Stimulated activated CD8-positive, alpha-beta memory T cell treated with anti-CD3 and anti-CD28 coated beads, Interleukin-4, amount 100 ng/mL, for 1 hour (primary cell): Measurements from ENCODE around the gene ETV6.

Experiments used
- DNase-seq, 2 donors: peaks; one replicate each; pipeline ENCODE4 v3.0.0-alpha.2; 2020; ENCODE audit warnings: low read depth in 2 of 2, low spot score in 1 of 2

The ETV6 gene

GRCh38 chr12:11849757-11850504 is 200.5 kb downstream of the ETV6 start:
- no peak for DNase-seq

- DNase-seq = no peak
These were observed 203.7 kb downstream of the ETV6 start for GRCh38 chr12:11853126-11853525.

GRCh38 chr12:11854011-11854499 is 204.6 kb downstream of the ETV6 start:
- DNase-seq = no peak

GRCh38 chr12:11855983-11856374 is 206.5 kb downstream of the ETV6 start:
- DNase-seq = no peak

GRCh38 chr12:11856971-11857370 is 207.5 kb downstream of the ETV6 start:
- no peak for DNase-seq

- no peak for DNase-seq
These were observed 210.4 kb downstream of the ETV6 start for GRCh38 chr12:11859705-11860425.

GRCh38 chr12:11861155-11861863 is 211.8 kb downstream of the ETV6 start:
- DNase-seq = no peak

GRCh38 chr12:11861864-11862600 is 212.6 kb downstream of the ETV6 start:
- DNase-seq = no peak

GRCh38 chr12:11862798-11863197 is 213.3 kb downstream of the ETV6 start:
- no peak for DNase-seq

GRCh38 chr12:11863478-11863906 is 214.0 kb downstream of the ETV6 start:
- no peak for DNase-seq

- DNase-seq = no peak
These were observed 214.5 kb downstream of the ETV6 start for GRCh38 chr12:11863988-11864387.

- DNase-seq = no peak
These were observed 216.3 kb downstream of the ETV6 start for GRCh38 chr12:11865824-11866223.

- DNase-seq = no peak
These were observed 218.6 kb downstream of the ETV6 start for GRCh38 chr12:11868027-11868426.

- no peak for DNase-seq
These were observed 219.9 kb downstream of the ETV6 start for GRCh38 chr12:11869406-11869805.

GRCh38 chr12:11870041-11870451 is 220.6 kb downstream of the ETV6 start:
- no peak for DNase-seq

- no peak for DNase-seq
These were observed 222.6 kb downstream of the ETV6 start for GRCh38 chr12:11872055-11872454.

GRCh38 chr12:11875414-11875935 is 226.0 kb downstream of the ETV6 start:
- DNase-seq = no peak

GRCh38 chr12:11876307-11876706 is 226.8 kb downstream of the ETV6 start:
- no peak for DNase-seq

GRCh38 chr12:11877102-11877826 is 227.8 kb downstream of the ETV6 start:
- no peak for DNase-seq
